Fibroblast of lung (primary cell): Measurements from ENCODE around the gene MAML2. TPM values are rescaled to one million over a fixed set of nuclear protein-coding genes. Genes with fewer than 3 reads are reported as not detected.

Experiments
- DNase-seq, 2 donors: peaks; one replicate each; pipeline versions ENCODE4 v3.0.0 to v3.0.0-alpha.2; 2010; ENCODE audit warnings: low read depth in 2 of 2
- H2AFZ ChIP-seq: 2 replicates; pipeline ENCODE4 v1.5.1; 2012; ENCODE audit warnings: low read length, control low read depth, inconsistent platforms
- H3K27ac ChIP-seq: 2 replicates; pipeline ENCODE4 v1.5.1; 2011; ENCODE audit warnings: low read length, control low read depth; ENCODE audit not compliant: insufficient read depth
- H3K27me3 ChIP-seq: 2 replicates; pipeline ENCODE4 v1.5.1; 2011; ENCODE audit warnings: mild to moderate bottlenecking, low read length; ENCODE audit not compliant: control insufficient read depth, insufficient read depth
- H3K36me3 ChIP-seq: 2 replicates; pipeline ENCODE4 v1.5.1; 2011; ENCODE audit warnings: low read length; ENCODE audit not compliant: control insufficient read depth, insufficient read depth
- H3K4me1 ChIP-seq: 2 replicates; pipeline ENCODE4 v1.5.1; 2011; ENCODE audit warnings: low read length; ENCODE audit not compliant: control insufficient read depth, insufficient read depth; ENCODE audit errors: extremely low read depth
- H3K4me2 ChIP-seq: 2 replicates; pipeline ENCODE4 v1.5.1; 2011; ENCODE audit warnings: low read length, control low read depth; ENCODE audit not compliant: insufficient read depth; ENCODE audit errors: extremely low read depth
- H3K4me3 ChIP-seq, 4 experiments: fragments of 200-600 bp in 1 of 4; sonication (generic) in 1 of 4; replicated peaks in 1 of 4; 2 replicates each; pipeline ENCODE4 v1.5.1; 2011 to 2016; ENCODE audit warnings: low read length in 4 of 4, low read depth in 3 of 4, mild to moderate bottlenecking in 3 of 4, control low read depth in 2 of 4, inconsistent platforms in 1 of 4, mixed read lengths in 1 of 4; ENCODE audit not compliant: insufficient read depth in 1 of 4; ENCODE audit errors: control extremely low read depth in 1 of 4
- H3K79me2 ChIP-seq: 2 replicates; pipeline ENCODE4 v1.5.1; 2012; ENCODE audit warnings: mild to moderate bottlenecking, low read length, inconsistent platforms; ENCODE audit not compliant: control insufficient read depth, insufficient read depth
- H3K9ac ChIP-seq: 2 replicates; pipeline ENCODE4 v1.5.1; 2011; ENCODE audit warnings: mild to moderate bottlenecking, low read length, control low read depth; ENCODE audit not compliant: insufficient read depth
- H3K9me3 ChIP-seq: 2 replicates; pipeline ENCODE4 v1.5.1; 2012; ENCODE audit warnings: low read depth, low read length; ENCODE audit not compliant: control insufficient read depth, insufficient read depth
- H4K20me1 ChIP-seq: 2 replicates; pipeline ENCODE4 v1.5.1; 2011; ENCODE audit warnings: low read length; ENCODE audit not compliant: control insufficient read depth, insufficient read depth; ENCODE audit errors: extremely low read depth
- CTCF ChIP-seq, 2 donors: IDR thresholded peaks in 1 of 2; conservative IDR thresholded peaks in 1 of 2; 1 replicate in 1 of 2; 2 replicates in 1 of 2; pipeline ENCODE4 v1.5.1; 2011 to 2012; ENCODE audit warnings: low read length in 2 of 2, control low read depth in 1 of 2, inconsistent platforms in 1 of 2, low read depth in 1 of 2, mild to moderate bottlenecking in 1 of 2
- EZH2 ChIP-seq: IDR thresholded peaks from 2 replicates; pipeline ENCODE4 v1.5.1; 2012; ENCODE audit warnings: low read length, control low read depth, mild to moderate bottlenecking; ENCODE audit errors: missing control alignments
- polyA plus RNA-seq, 2 donors: library from polyadenylated mRNA; depleted of rRNA in 1 of 2; stranded (reverse) in 1 of 2; unstranded in 1 of 2; fragments of >200 nt; gene quantifications; 2 replicates each; pipeline ENCODE4 v1.2.1, GENCODE V29; 2011 to 2012; ENCODE audit warnings: missing spikeins in 1 of 2
- total RNA-seq: library from RNA; depleted of rRNA; stranded (reverse); fragments of >200 nt; gene quantifications from 2 replicates; pipeline ENCODE4 v1.2.1, GENCODE V29; 2014

Gene MAML2
- total and polyA plus RNA-seq, 2 donors (not counting 1 experiment from before 2014, with no cell fraction given): 13.0 to 19.0 TPM

GRCh38 chr11:96293598-96294021, 49.4 kb downstream of the MAML2 start:
- Histone ChIP-seq H3K4me3 (peak overlapping the region in 2 of 4 experiments; percentile 8 to 23), H3K79me2 (peaks cover 18% of the 10 kb centered on the region), H3K9ac (no peak overlapping the region)

GRCh38 chr11:96293109-96293508, 49.9 kb downstream of the MAML2 start:
- Histone ChIP-seq H3K79me2 (peaks cover 17% of the 10 kb centered on the region), H3K27me3 (no peaks in the 10 kb centered on the region), H3K36me3 (no peaks in the 10 kb centered on the region), H3K4me2 (peak overlapping the region; percentile 66), H3K27ac (no peak overlapping the region), H3K4me3 (peak overlapping the region in 1 of 4 experiments; percentile 23), H3K9ac (no peak overlapping the region), H2AFZ (no peak overlapping the region), H3K4me1 (peaks cover 3% of the 10 kb centered on the region), H3K9me3 (no peaks in the 10 kb centered on the region), H4K20me1 (no peaks in the 10 kb centered on the region)
- DNase-seq: no peak
- TF ChIP-seq CTCF (conservative IDR thresholded peaks at IDR 0.05 in 1 of 2, IDR thresholded peaks at IDR 0.05 in 1 of 2; ENCODE audit: low read depth in 1 of 2, low read length in 2 of 2): no peak
- no peak for TF ChIP-seq EZH2

More at GRCh38 chr11:96293598-96294021, 49.4 kb downstream of the MAML2 start:
- Histone ChIP-seq H4K20me1 (no peaks in the 10 kb centered on the region), H3K27me3 (no peaks in the 10 kb centered on the region), H3K4me2 (peak overlapping the region; percentile 66), H3K4me1 (peaks cover 3% of the 10 kb centered on the region), H3K9me3 (no peaks in the 10 kb centered on the region), H3K27ac (no peak overlapping the region), H2AFZ (no peak overlapping the region), H3K36me3 (no peaks in the 10 kb centered on the region)
- peak; percentile 43 to 45 for DNase-seq
- TF ChIP-seq EZH2 (no peak), CTCF (conservative IDR thresholded peaks at IDR 0.05 in 1 of 2, IDR thresholded peaks at IDR 0.05 in 1 of 2; ENCODE audit: low read depth in 1 of 2, low read length in 2 of 2) (no peak)

GRCh38 chr11:96292291-96293010, 50.5 kb downstream of the MAML2 start:
- Histone ChIP-seq H2AFZ (no peak overlapping the region), H3K9me3 (no peaks in the 10 kb centered on the region), H3K4me1 (peaks cover 3% of the 10 kb centered on the region), H3K27me3 (no peaks in the 10 kb centered on the region), H3K36me3 (no peaks in the 10 kb centered on the region), H3K79me2 (peaks cover 16% of the 10 kb centered on the region), H3K27ac (no peak overlapping the region), H4K20me1 (no peaks in the 10 kb centered on the region), H3K4me2 (no peak overlapping the region), H3K4me3 (no peak overlapping the region), H3K9ac (no peak overlapping the region)
- no peak for TF ChIP-seq CTCF (conservative IDR thresholded peaks at IDR 0.05 in 1 of 2, IDR thresholded peaks at IDR 0.05 in 1 of 2; ENCODE audit: low read depth in 1 of 2, low read length in 2 of 2)
- TF ChIP-seq EZH2: no peak
- no peak for DNase-seq
